Endodermal cell (in vitro differentiated cells): ENCODE data around the gene RCN2. TPM values are rescaled to one million over a fixed set of nuclear protein-coding genes. Genes with fewer than 3 reads are reported as not detected.

Source experiments
- DNase-seq: peaks from one replicate; pipeline ENCODE4 v3.0.0-alpha.2; 2017
- H3K27ac ChIP-seq: 2 replicates; pipeline ENCODE4 v1.5.1; 2013; ENCODE audit warnings: mild to moderate bottlenecking, low read depth, low read length, moderate library complexity
- H3K27me3 ChIP-seq: 2 replicates; pipeline ENCODE4 v1.6.1; 2013; ENCODE audit warnings: mild to moderate bottlenecking, low read length, moderate library complexity; ENCODE audit not compliant: insufficient read depth, control insufficient read depth, poor library complexity, severe bottlenecking
- H3K36me3 ChIP-seq: 2 replicates; pipeline ENCODE4 v1.7.0; 2013; ENCODE audit warnings: mild to moderate bottlenecking, low read length, moderate library complexity; ENCODE audit not compliant: control insufficient read depth, insufficient read depth
- H3K4me1 ChIP-seq: one replicate; pipeline ENCODE4 v1.7.0; 2013; ENCODE audit warnings: low read length; ENCODE audit not compliant: control insufficient read depth, insufficient read depth
- H3K4me3 ChIP-seq: 2 replicates; pipeline ENCODE4 v1.5.1; 2013; ENCODE audit warnings: mild to moderate bottlenecking, low read length, moderate library complexity
- H3K9ac ChIP-seq: 2 replicates; pipeline ENCODE4 v1.6.1; 2013; ENCODE audit warnings: mild to moderate bottlenecking, low read length, moderate library complexity; ENCODE audit not compliant: poor library complexity, severe bottlenecking; ENCODE audit errors: extremely low read depth
- H3K9me3 ChIP-seq: 2 replicates; pipeline ENCODE4 v1.6.1; 2013; ENCODE audit warnings: mild to moderate bottlenecking, low read length, moderate library complexity; ENCODE audit not compliant: control insufficient read depth
- H3K27ac Mint-ChIP-seq: 2 replicates; pipeline ENCODE4 v1.8.0; 2020; ENCODE audit warnings: mixed read lengths
- H3K27me3 Mint-ChIP-seq: 2 replicates; pipeline ENCODE4 v1.8.0; 2021; ENCODE audit warnings: mild to moderate bottlenecking, mixed read lengths; ENCODE audit not compliant: insufficient read depth
- H3K36me3 Mint-ChIP-seq: 2 replicates; pipeline ENCODE4 v1.8.0; 2020; ENCODE audit warnings: low read depth, mixed read lengths
- H3K4me1 Mint-ChIP-seq: 2 replicates; pipeline ENCODE4 v1.8.0; 2020; ENCODE audit warnings: mixed read lengths
- H3K4me3 Mint-ChIP-seq: 2 replicates; pipeline ENCODE4 v1.8.0; 2020; ENCODE audit warnings: mild to moderate bottlenecking, moderate library complexity, mixed read lengths
- H3K9me3 Mint-ChIP-seq: 2 replicates; pipeline ENCODE4 v1.8.0; 2020; ENCODE audit warnings: mild to moderate bottlenecking, mixed read lengths
- WGBS, 2 experiments: methylation state at CpG; one replicate each; pipeline versions ENCODE4 v1.1.5 to v1.1.7; 2013; ENCODE audit warnings: missing lambda C conversion rate in 2 of 2, mixed read lengths in 1 of 2; ENCODE audit not compliant: insufficient coverage in 1 of 2, insufficient read length in 1 of 2; 5-methylcytosine and 5-hydroxymethylcytosine counted together
- total RNA-seq, 2 donors: library from RNA; stranded (reverse); fragmentation: NEBNext Ultra II Directional in 1 of 2; extraction: Animal tissue kit (Norgen Biotek cat#: 25700) in 1 of 2; gene quantifications; 2 replicates in 1 of 2; 3 replicates in 1 of 2; pipeline ENCODE4 v1.2.1, GENCODE V29; 2021
- TF ChIP-seq, protein P1 (sequence below): fragments of 200-600 bp; sonication (generic); conservative IDR thresholded peaks from 2 replicates; pipeline ENCODE4 v1.5.0; 2021; ENCODE audit warnings: antibody characterized with exemption, mild to moderate bottlenecking

The RCN2 gene
- total RNA-seq, 2 donors from 2014 or later, result 151 to 165 TPM

GRCh38 chr15:76939715-76940114 lies 8.2 kb downstream of the RCN2 start:
- DNase-seq, result no peak
- WGBS, 2 experiments, result 0% methylated on average over 1 of the region's 1 CpG; no CpG with 5 or more reads in 1 of the 2 experiments
- Histone ChIP-seq H3K9me3 (no peaks in the 10 kb centered on the region), H3K36me3 (peaks cover 80% of the 10 kb centered on the region), H3K4me1 (no peaks in the 10 kb centered on the region), H3K9ac (no peak overlapping the region), H3K27me3 (no peaks in the 10 kb centered on the region), H3K4me3 (no peak overlapping the region), H3K27ac (no peak overlapping the region)
- no peaks in the 10 kb centered on the region for H3K9me3 Mint-ChIP-seq
- TF ChIP-seq, protein P1, sequence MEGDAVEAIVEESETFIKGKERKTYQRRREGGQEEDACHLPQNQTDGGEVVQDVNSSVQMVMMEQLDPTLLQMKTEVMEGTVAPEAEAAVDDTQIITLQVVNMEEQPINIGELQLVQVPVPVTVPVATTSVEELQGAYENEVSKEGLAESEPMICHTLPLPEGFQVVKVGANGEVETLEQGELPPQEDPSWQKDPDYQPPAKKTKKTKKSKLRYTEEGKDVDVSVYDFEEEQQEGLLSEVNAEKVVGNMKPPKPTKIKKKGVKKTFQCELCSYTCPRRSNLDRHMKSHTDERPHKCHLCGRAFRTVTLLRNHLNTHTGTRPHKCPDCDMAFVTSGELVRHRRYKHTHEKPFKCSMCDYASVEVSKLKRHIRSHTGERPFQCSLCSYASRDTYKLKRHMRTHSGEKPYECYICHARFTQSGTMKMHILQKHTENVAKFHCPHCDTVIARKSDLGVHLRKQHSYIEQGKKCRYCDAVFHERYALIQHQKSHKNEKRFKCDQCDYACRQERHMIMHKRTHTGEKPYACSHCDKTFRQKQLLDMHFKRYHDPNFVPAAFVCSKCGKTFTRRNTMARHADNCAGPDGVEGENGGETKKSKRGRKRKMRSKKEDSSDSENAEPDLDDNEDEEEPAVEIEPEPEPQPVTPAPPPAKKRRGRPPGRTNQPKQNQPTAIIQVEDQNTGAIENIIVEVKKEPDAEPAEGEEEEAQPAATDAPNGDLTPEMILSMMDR, result no peak
- H3K27ac Mint-ChIP-seq, result no peak overlapping the region
- peaks cover 68% of the 10 kb centered on the region for H3K36me3 Mint-ChIP-seq
- no peak overlapping the region for H3K4me3 Mint-ChIP-seq
- H3K27me3 Mint-ChIP-seq, result no peaks in the 10 kb centered on the region
- H3K4me1 Mint-ChIP-seq, result peaks cover 2% of the 10 kb centered on the region

- peaks cover 84% of the 10 kb centered on the region for H3K36me3 ChIP-seq
These were observed 10.1 kb downstream of the RCN2 start for GRCh38 chr15:76941636-76942035.

DNA sequence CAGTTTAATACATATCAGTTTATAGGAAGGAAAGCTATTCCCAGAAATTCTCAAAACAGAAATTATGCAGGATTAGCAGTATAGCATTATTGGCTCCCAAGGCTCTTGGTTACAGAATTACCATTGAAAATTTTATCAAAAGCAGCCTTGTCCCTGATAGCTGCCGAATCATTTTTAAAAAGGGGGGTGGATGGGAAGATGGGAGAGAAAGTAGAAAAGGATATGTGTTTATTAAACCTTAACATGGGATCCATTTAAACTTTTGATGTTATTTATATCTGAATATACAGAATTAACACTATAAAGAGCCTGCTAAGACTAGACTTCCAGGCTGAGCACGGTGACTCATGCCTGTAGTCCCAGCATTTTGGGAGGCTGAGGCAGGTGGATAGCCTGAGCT lies 10.8 kb downstream of the RCN2 start:
- peaks cover 68% of the 10 kb centered on the region for H3K36me3 Mint-ChIP-seq

More at GRCh38 chr15:76941636-76942035, 10.1 kb downstream of the RCN2 start:
- Mint-ChIP-seq H3K9me3 (no peaks in the 10 kb centered on the region), H3K4me1 (peaks cover 2% of the 10 kb centered on the region), H3K36me3 (peaks cover 68% of the 10 kb centered on the region), H3K27ac (peak overlapping the region; percentile 27), H3K27me3 (no peaks in the 10 kb centered on the region), H3K4me3 (no peak overlapping the region)
- no peak overlapping the region for H3K4me3 ChIP-seq
- H3K27ac ChIP-seq, result no peak overlapping the region
- TF ChIP-seq, protein P1, result no peak
- 98% methylated on average over 2 of the region's 2 CpGs; no CpG with 5 or more reads in 1 of the 2 experiments for WGBS, 2 experiments
- no peaks in the 10 kb centered on the region for H3K27me3 ChIP-seq
- H3K4me1 ChIP-seq, result no peaks in the 10 kb centered on the region
- H3K9me3 ChIP-seq, result no peaks in the 10 kb centered on the region
- H3K9ac ChIP-seq, result no peak overlapping the region
- DNase-seq, result no peak

More for the DNA sequence above, 10.8 kb downstream of the RCN2 start:
- no peak overlapping the region for H3K4me3 ChIP-seq
- Mint-ChIP-seq H3K27ac (no peak overlapping the region), H3K4me1 (peaks cover 2% of the 10 kb centered on the region), H3K4me3 (no peak overlapping the region), H3K27me3 (no peaks in the 10 kb centered on the region), H3K9me3 (no peaks in the 10 kb centered on the region)
- WGBS, 2 experiments, result 94 to 100% methylated on average over 1 to 2 of the region's 2 CpGs
- H3K36me3 ChIP-seq, result peaks cover 85% of the 10 kb centered on the region
- no peaks in the 10 kb centered on the region for H3K9me3 ChIP-seq
- H3K27ac ChIP-seq, result no peak overlapping the region
- no peak overlapping the region for H3K9ac ChIP-seq
- H3K4me1 ChIP-seq, result no peaks in the 10 kb centered on the region
- H3K27me3 ChIP-seq, result no peaks in the 10 kb centered on the region
- no peak for DNase-seq
- TF ChIP-seq, protein P1, result no peak
